LHCN-M2 (cell line): Measurements from ENCODE around the gene CNTFR. TPM values are rescaled to one million over a fixed set of nuclear protein-coding genes. Genes with fewer than 3 reads are reported as not detected.

ENCODE experiments used
- DNase-seq: peaks from one replicate; pipeline ENCODE4 v3.0.0-alpha.2; 2012; ENCODE audit warnings: low read depth
- total RNA-seq: library from RNA; depleted of rRNA; stranded (reverse); fragments of >200 nt; gene quantifications from 2 replicates; pipeline ENCODE4 v1.2.3, GENCODE V29; 2014; rRNA removed

CNTFR gene
- total RNA-seq, 1 experiment from 2014 or later = not detected

DNA sequence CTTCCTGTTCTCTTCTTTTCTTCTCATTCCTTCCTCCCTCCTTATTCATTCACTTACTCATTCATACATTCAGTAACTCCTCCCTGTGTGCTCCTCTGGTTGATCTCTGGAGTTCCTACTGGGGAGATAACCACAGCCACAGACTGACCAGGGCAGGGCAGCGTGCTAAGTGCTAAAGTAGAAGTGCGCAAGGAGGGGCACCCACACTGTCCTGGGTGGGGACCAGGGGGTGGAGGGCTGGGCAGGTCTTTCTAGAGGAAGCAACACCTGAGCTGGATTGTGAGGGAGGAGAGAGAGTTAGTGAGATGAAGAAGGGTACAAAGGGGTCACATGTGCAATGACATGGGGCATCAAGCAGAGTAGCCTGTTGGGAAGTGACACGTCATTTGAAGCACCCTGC, 80.6 kb downstream of the CNTFR start:
- DNase-seq = no peak

DNA sequence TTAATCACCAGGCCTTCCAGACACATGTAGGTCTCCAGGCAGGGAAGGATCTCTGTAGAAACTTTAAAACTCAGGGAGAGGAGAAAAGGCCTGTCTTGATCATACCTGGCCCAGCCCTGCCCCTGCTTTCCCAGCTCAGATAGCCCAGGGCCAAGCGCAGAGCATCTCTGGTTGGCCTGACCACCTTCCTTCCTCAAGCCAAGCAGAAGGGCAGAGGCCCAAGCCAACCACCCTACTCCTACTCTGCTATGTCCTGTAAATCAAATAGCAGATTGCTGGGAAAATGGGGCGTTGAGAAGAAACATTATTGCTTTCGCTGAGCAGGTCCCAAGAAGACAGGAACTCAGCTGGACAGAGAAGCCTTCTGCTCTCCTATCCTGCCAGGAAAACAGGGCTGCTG, 81.1 kb downstream of the CNTFR start:
- no peak for DNase-seq

DNA sequence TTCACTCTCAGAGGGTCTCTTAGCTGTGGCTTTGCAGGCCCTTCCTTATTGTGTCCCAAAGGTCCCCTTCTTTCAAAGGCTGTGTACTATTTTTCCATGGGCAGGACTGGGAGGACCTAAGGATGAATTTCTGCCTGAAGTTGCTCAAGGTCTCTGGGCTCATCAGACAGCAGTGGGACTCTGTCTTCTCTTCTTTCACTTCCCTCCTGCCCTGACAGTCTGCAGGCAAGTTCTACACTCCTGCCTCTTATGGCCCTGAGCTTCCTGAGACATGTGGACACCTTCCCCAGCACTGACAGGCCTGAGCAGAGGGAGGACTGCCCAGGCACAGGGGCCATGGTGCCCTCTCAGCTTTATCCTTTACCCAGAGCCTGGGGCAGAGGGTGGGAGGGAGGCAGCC, 81.6 kb downstream of the CNTFR start:
- no peak for DNase-seq

DNA sequence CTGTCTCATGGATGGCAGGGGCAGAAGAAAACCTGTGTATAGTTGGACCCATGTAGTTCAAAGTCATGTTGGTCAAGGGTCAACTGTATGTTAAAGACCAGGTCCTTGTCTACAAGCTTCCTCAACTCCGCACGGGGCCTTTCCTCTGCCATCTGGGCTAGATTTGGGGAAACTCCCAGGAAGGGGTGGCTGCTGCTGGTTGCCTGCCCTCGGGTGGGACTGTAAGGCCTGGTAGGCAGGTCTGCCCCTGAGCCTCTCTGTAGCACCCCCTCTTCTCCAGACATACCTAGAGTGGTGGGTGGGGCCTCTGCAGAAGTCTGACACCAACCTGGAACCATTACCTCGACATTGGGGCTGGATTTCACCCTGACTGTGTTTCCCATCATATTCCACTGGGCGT, 82.0 kb downstream of the CNTFR start:
- no peak for DNase-seq

DNA sequence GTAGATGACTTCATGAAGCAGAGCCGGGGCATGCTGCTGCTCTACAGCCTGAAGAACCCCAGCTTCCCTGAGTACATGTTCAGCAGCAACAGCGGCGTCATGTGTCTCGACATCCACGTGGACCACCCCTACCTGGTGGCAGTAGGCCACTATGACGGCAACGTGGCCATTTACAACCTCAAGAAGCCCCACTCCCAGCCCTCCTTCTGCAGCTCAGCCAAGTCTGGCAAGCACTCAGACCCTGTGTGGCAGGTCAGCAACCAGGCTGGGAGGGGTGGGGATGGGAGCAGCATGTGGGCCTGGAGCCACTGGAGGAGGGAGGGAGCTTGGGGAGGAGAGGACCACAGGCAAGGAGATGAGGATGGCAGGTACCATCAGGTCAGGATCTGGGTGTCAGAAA, 82.9 kb downstream of the CNTFR start:
- DNase-seq = no peak

DNA sequence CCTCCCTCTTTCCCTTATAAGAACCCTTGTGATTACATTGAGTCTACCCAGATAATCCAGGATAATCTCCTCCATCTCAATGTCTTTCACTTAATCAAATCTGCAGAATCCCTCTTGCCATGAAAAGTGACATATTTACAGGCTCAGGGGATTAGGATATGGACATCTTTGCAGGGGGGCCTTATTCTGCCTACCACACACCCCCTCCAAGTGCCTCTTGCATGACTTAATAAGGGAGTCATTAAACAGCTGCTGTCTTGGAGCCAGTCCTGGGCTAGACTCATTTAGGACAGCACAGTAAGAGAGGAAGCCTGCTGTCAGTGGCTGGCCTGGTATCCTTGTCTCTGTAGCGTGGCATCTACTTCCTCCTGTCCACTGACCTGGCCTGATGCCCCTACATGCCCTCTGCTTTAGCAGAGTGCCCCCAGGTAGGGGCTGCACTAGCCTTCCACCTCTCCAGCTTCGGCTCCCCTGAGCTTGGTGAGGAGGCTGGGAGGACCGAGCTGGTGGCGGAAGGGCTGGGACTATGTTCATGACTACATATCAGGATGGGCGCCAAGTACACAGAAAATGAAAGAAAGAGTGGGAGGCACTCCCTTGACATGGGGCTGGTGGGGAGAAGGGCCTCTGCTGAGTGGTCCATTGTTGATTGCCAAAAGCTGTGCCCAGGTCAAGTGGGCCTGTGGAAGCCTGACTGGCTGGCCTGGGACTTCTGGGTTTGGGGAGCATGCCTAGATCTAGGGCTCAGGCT, 84.0 kb downstream of the CNTFR start:
- DNase-seq = peak; percentile 24

DNA sequence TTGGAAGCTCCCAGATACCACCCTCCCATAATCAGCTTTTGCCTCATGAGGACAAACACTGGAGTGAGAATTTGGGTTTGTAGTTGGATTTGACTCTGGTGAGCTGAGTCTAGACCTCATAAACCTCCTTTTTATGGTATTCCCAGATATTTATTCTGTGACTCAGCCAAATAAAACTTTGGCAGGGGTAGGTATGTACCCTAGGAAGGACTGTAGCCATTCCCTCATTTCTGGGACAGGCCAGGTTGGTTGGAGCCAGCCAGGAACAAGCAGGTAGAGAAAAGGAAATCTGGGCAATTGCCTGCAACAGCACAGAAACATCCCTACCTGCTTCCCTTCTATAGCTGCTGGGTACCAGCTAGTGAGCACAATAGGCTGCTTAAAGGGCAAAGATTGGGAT, 86.1 kb downstream of the CNTFR start:
- DNase-seq = no peak

DNA sequence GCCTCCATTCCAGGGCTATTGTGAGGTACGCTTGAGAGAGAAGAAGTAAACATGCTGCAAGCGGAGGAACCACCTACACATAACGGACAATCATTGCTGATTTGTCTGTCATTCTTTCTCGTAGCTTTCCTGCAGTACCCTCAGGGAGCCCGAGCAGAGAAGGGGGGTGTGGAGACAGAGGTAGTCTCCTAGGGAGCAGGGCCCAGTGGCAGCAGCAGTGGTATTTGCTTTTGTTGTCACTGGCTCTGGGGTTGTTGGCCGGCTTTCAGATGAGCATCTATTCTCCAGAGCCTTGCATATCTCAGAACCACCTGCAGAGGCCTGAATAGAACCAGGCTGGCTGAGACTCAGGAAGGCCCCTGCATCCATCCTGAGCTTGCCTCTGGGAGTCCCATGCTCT, 86.6 kb downstream of the CNTFR start:
- no peak for DNase-seq

DNA sequence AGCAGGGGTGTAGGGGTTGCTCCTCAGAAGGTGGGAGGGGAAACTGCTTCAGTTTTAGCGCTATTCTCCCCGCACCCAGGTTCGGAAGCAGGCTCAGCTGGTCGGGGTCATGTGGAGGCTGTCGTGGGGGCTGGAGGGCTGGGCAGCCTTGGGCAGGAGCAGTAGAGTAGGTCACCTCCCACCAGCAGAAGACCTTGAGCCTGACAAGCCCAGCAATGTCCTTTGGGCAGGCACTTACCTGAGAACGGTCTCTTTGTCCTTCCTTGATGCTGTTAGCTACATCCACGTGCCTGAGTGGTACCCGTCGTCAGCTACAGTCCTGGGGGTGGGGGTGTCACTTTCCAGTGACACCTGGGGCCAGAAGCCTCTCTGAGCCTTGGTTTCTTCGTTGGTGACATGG, 87.1 kb downstream of the CNTFR start:
- no peak for DNase-seq

DNA sequence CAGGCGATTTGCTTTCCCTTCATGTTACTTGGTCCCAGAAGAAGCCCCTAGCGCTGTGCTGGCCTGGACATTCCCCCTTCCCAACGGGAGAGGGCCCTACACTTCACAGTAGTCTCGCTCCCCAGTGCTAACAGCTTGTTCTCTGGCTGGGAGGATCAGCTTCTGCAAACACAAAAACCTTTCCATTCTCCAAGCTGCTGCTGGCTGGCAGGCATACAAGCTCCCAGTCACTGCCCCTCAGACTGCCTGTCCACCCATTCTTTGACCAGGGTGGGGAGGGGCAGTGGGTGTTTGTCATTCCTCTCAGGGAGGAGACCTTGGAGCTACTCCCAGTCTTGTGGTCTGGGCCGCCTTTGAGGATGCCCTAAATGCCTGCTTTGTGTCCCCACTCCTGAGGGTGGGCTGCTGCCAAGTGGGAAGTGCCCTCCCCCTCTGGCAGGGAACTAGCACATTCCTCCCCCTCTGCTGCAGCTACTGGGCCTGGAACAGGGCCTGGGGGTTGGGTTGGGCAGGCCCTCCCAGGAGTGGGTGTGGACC, 87.6 kb downstream of the CNTFR start:
- no peak for DNase-seq

Other genes with a start within 250 kb of the CNTFR start
- gene MYORG, start 212.8 kb downstream of the CNTFR start, total RNA-seq = 1.2 and 1.5 TPM in 2 replicates
- 13.0 and 17.6 TPM in 2 replicates for gene FAM219A, start 131.2 kb downstream of the CNTFR start, total RNA-seq
- not detected in 2 replicates for gene DNAI1, start 130.9 kb downstream of the CNTFR start, total RNA-seq
- gene ENHO, start 66.7 kb downstream of the CNTFR start, total RNA-seq = 0.29 TPM in 1 of 2 replicates, not detected in the other
- gene RPP25L, start 22.4 kb upstream of the CNTFR start, total RNA-seq = 31.7 and 34.0 TPM in 2 replicates
- gene DCTN3, start 30.8 kb upstream of the CNTFR start, total RNA-seq = 63.4 and 105 TPM in 2 replicates
- gene ARID3C, start 39.3 kb upstream of the CNTFR start, total RNA-seq = 0.34 and 0.45 TPM in 2 replicates
- gene SIGMAR1, start 48.1 kb upstream of the CNTFR start, total RNA-seq = 222 and 273 TPM in 2 replicates
- 27.7 and 29.6 TPM in 2 replicates for gene GALT, start 57.0 kb upstream of the CNTFR start, total RNA-seq
- gene IL11RA, start 62.5 kb upstream of the CNTFR start, total RNA-seq = 15.7 and 19.9 TPM in 2 replicates
- not detected in 2 replicates for gene CCL27, start 72.9 kb upstream of the CNTFR start, total RNA-seq
- not detected in 2 replicates for gene CCL19, start 101.6 kb upstream of the CNTFR start, total RNA-seq
- not detected in 2 replicates for gene CCL21, start 120.4 kb upstream of the CNTFR start, total RNA-seq